Breast epithelium (tissue), 4 donors: Measurements from ENCODE around the gene SLC12A7. TPM values are rescaled to one million over a fixed set of nuclear protein-coding genes. Genes with fewer than 3 reads are reported as not detected.

ENCODE experiments used
- DNase-seq, 2 donors: peaks; one replicate each; pipeline ENCODE4 v3.0.0-alpha.2; 2019; ENCODE audit warnings: low spot score in 2 of 2
- H3K27ac ChIP-seq, 2 donors: fragments of 200-600 bp; sonication (generic) in 1 of 2; one replicate each; pipeline ENCODE4 v1.5.1; 2016 to 2019; ENCODE audit warnings: mild to moderate bottlenecking in 1 of 2
- H3K27me3 ChIP-seq, 2 donors: fragments of 200-600 bp; sonication (generic) in 1 of 2; one replicate each; pipeline versions ENCODE4 v1.5.1 to v1.6.0; 2017 to 2019; ENCODE audit warnings: control low read depth in 1 of 2, mild to moderate bottlenecking in 1 of 2
- H3K36me3 ChIP-seq: fragments of 200-600 bp; one replicate; pipeline ENCODE4 v1.5.1; 2019
- H3K4me1 ChIP-seq, 2 donors: fragments of 200-600 bp; sonication (generic); one replicate each; pipeline ENCODE4 v1.5.1; 2016 to 2019; ENCODE audit warnings: control low read depth in 1 of 2
- H3K4me3 ChIP-seq, 3 donors: fragments of 200-600 bp; sonication (generic); 1 replicate in 2 of 3; 2 replicates in 1 of 3; pipeline ENCODE4 v1.5.1; 2016 to 2019; ENCODE audit warnings: mild to moderate bottlenecking in 3 of 3, moderate library complexity in 2 of 3
- H3K9me3 ChIP-seq, 2 donors: fragments of 200-600 bp; sonication (generic) in 1 of 2; one replicate each; pipeline ENCODE4 v1.5.1; 2016 to 2019; ENCODE audit warnings: control low read depth in 1 of 2
- POLR2A ChIP-seq: fragments of 450-650 bp; IDR thresholded peaks from one replicate; pipeline ENCODE4 v1.6.1; 2016; ENCODE audit warnings: antibody characterized with exemption, mild to moderate bottlenecking, moderate library complexity
- POLR2AphosphoS5 ChIP-seq, 3 donors: sonication (generic); formaldehyde crosslinking; IDR thresholded peaks; one replicate each; pipeline ENCODE4 v1.6.1; 2017; ENCODE audit warnings: antibody characterized with exemption in 3 of 3
- intact Hi-C: fragments of 100-400 bp; cut with DNase I; formaldehyde crosslinking; loops from one replicate; pipeline ENCODE4 v1.15.1; 2023; ENCODE audit warnings: low total_unique reads
- total RNA-seq, 3 donors: library from RNA; depleted of rRNA; stranded (reverse); fragments of >200 nt; gene quantifications; one replicate each; pipeline ENCODE4 v1.1.0, GENCODE V29; 2016
- TF ChIP-seq, protein P1 (sequence below), 3 donors: fragments of 450-650 bp; IDR thresholded peaks; one replicate each; pipeline ENCODE4 v1.5.1; 2016 to 2017; ENCODE audit warnings: antibody characterized with exemption in 3 of 3, mild to moderate bottlenecking in 3 of 3, moderate library complexity in 3 of 3

SLC12A7 gene
- total RNA-seq, 3 donors from 2014 or later: 21.4 to 31.5 (median 25.0) TPM

DNA sequence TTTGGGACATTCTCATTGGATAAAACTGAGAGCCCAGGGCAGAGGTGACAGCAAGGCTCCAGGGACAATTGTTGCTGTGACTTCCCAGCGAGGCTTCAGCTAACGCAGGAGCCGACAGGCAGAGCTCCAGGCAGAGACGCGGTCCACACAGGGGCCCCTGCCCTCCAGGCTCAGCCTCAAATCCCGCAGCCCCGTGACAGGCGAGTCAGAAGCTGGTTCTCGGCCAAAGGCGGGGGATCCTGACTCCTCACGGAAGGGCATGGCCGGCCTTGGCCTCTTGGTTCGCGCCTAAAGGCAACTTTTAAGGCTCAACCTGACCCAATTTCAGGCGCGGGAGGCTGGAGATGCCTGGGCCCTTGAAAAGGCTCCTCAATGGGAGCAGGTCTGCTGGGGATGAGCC is 21.3 kb downstream of the SLC12A7 start:
- no peak overlapping the region for H3K4me3 ChIP-seq
- no peak overlapping the region for H3K27ac ChIP-seq
- TF ChIP-seq POLR2AphosphoS5 (IDR thresholded peaks at IDR 0.05) (no peak), POLR2A (no peak)
- TF ChIP-seq, protein P1, sequence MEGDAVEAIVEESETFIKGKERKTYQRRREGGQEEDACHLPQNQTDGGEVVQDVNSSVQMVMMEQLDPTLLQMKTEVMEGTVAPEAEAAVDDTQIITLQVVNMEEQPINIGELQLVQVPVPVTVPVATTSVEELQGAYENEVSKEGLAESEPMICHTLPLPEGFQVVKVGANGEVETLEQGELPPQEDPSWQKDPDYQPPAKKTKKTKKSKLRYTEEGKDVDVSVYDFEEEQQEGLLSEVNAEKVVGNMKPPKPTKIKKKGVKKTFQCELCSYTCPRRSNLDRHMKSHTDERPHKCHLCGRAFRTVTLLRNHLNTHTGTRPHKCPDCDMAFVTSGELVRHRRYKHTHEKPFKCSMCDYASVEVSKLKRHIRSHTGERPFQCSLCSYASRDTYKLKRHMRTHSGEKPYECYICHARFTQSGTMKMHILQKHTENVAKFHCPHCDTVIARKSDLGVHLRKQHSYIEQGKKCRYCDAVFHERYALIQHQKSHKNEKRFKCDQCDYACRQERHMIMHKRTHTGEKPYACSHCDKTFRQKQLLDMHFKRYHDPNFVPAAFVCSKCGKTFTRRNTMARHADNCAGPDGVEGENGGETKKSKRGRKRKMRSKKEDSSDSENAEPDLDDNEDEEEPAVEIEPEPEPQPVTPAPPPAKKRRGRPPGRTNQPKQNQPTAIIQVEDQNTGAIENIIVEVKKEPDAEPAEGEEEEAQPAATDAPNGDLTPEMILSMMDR (IDR thresholded peaks at IDR 0.05): no peak
- H3K36me3 ChIP-seq: peaks cover 4% of the 10 kb centered on the region
- intact Hi-C loops: no loop called here
- no peaks in the 10 kb centered on the region for H3K4me1 ChIP-seq
- DNase-seq: no peak
- no peaks in the 10 kb centered on the region for H3K9me3 ChIP-seq
- no peaks in the 10 kb centered on the region for H3K27me3 ChIP-seq

GRCh38 chr5:1089621-1090040 is 22.2 kb downstream of the SLC12A7 start:
- intact Hi-C loops: no loop called here
- H3K36me3 ChIP-seq: peaks cover 8% of the 10 kb centered on the region
- no peaks in the 10 kb centered on the region for H3K9me3 ChIP-seq
- no peaks in the 10 kb centered on the region for H3K4me1 ChIP-seq
- H3K27me3 ChIP-seq: no peaks in the 10 kb centered on the region
- DNase-seq: no peak
- no peak overlapping the region for H3K27ac ChIP-seq
- no peak for TF ChIP-seq POLR2AphosphoS5 (IDR thresholded peaks at IDR 0.05)
- TF ChIP-seq POLR2A: no peak
- TF ChIP-seq, protein P1 (IDR thresholded peaks at IDR 0.05): no peak
- no peak overlapping the region for H3K4me3 ChIP-seq

GRCh38 chr5:1089146-1089545 is 22.7 kb downstream of the SLC12A7 start:
- H3K4me3 ChIP-seq: no peak overlapping the region
- no peaks in the 10 kb centered on the region for H3K27me3 ChIP-seq
- H3K36me3 ChIP-seq: peaks cover 8% of the 10 kb centered on the region
- H3K9me3 ChIP-seq: no peaks in the 10 kb centered on the region
- no peaks in the 10 kb centered on the region for H3K4me1 ChIP-seq
- TF ChIP-seq POLR2A (no peak), POLR2AphosphoS5 (IDR thresholded peaks at IDR 0.05) (no peak)
- TF ChIP-seq, protein P1 (IDR thresholded peaks at IDR 0.05): no peak
- intact Hi-C loops: no loop called here
- DNase-seq: no peak
- no peak overlapping the region for H3K27ac ChIP-seq

DNA sequence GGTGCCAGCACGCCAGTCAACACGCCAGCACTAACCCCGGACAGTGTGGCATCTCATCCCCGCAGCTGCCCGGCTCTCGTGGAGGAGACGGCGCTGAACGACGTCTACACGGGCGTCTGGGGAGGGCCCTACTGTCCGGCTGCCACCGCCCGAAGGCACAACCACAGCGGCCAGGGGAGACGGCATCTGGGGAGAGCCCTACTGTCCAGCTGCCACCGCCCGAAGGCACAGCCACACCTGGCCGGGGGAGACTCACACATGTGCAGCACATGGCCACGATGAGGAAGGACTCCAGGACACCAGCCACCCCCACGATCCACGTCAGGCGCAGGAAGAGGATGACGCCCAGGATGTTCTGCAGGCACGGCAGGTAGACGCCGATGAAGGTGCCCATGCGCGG is 23.1 kb downstream of the SLC12A7 start:
- no peaks in the 10 kb centered on the region for H3K9me3 ChIP-seq
- no peak overlapping the region for H3K4me3 ChIP-seq
- H3K27ac ChIP-seq: no peak overlapping the region
- peaks cover 8% of the 10 kb centered on the region for H3K36me3 ChIP-seq
- no peak for DNase-seq
- TF ChIP-seq, protein P1 (IDR thresholded peaks at IDR 0.05): no peak
- TF ChIP-seq POLR2AphosphoS5 (IDR thresholded peaks at IDR 0.05): no peak
- TF ChIP-seq POLR2A: no peak
- no peaks in the 10 kb centered on the region for H3K27me3 ChIP-seq
- no peaks in the 10 kb centered on the region for H3K4me1 ChIP-seq
- intact Hi-C loops: no loop called here

DNA sequence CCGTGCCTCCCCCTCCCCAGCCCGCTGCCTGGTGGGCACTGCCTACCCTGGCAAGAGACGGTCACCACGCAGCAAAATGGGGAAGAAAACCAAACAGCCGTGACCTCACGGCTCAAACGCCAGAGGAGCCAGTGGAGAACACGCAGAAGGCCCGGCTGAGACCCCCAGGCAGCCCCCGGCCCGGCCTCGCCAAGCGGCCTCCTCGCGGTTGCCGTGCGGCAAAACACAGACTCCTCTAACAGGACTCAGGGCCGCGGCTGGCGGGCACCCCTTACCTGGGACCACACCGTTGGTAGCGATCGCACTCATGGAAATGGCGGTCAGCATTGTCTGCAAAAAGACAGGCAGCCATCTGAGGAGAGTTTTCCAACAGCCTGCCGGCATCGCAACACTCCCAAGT is 23.8 kb downstream of the SLC12A7 start:
- H3K27me3 ChIP-seq: no peaks in the 10 kb centered on the region
- H3K27ac ChIP-seq: no peak overlapping the region
- H3K9me3 ChIP-seq: no peaks in the 10 kb centered on the region
- no peak overlapping the region for H3K4me3 ChIP-seq
- no peaks in the 10 kb centered on the region for H3K4me1 ChIP-seq
- no peak for DNase-seq
- no peak for TF ChIP-seq POLR2A
- TF ChIP-seq, protein P1 (IDR thresholded peaks at IDR 0.05): no peak
- TF ChIP-seq POLR2AphosphoS5 (IDR thresholded peaks at IDR 0.05): no peak
- H3K36me3 ChIP-seq: peaks cover 13% of the 10 kb centered on the region
- intact Hi-C loops: no loop called here
